KMS-11 (cell line): Measurements from ENCODE around the gene HSDL1.

Experiments used
- H2AFZ ChIP-seq: fragments of 200-600 bp; sonication (generic); 2 replicates; pipeline ENCODE4 v1.6.1; 2016; ENCODE audit warnings: antibody characterized with exemption, mixed run types, low read depth
- H3K27ac ChIP-seq: fragments of 200-600 bp; sonication (generic); 2 replicates; pipeline ENCODE4 v1.6.1; 2016; ENCODE audit warnings: mild to moderate bottlenecking, mixed run types
- H3K27me3 ChIP-seq: fragments of 200-600 bp; sonication (generic); 2 replicates; pipeline ENCODE4 v1.6.1; 2017; ENCODE audit warnings: mild to moderate bottlenecking, low read depth, mixed run types, moderate library complexity; ENCODE audit not compliant: insufficient read depth
- H3K36me3 ChIP-seq: fragments of 200-600 bp; sonication (generic); 2 replicates; pipeline ENCODE4 v1.6.1; 2017; ENCODE audit warnings: mild to moderate bottlenecking, mixed run types; ENCODE audit not compliant: insufficient read depth
- H3K4me1 ChIP-seq: fragments of 200-600 bp; sonication (generic); 2 replicates; pipeline ENCODE4 v1.6.1; 2016; ENCODE audit warnings: mild to moderate bottlenecking, low read depth, mixed run types; ENCODE audit not compliant: poor library complexity, severe bottlenecking
- H3K4me2 ChIP-seq: fragments of 200-600 bp; sonication (generic); 2 replicates; pipeline ENCODE4 v1.7.0; 2016; ENCODE audit warnings: mild to moderate bottlenecking, mixed run types
- H3K4me3 ChIP-seq: fragments of 200-600 bp; sonication (generic); IDR thresholded peaks from 2 replicates; pipeline ENCODE4 v1.6.1; 2017; ENCODE audit warnings: low read depth, low read length, mixed read lengths; ENCODE audit not compliant: insufficient read depth
- H3K79me2 ChIP-seq: fragments of 200-600 bp; sonication (generic); 2 replicates; pipeline ENCODE4 v1.6.1; 2016; ENCODE audit warnings: low read depth, mixed run types; ENCODE audit not compliant: insufficient read depth
- H3K9ac ChIP-seq: fragments of 200-600 bp; sonication (generic); 2 replicates; pipeline ENCODE4 v1.6.1; 2016; ENCODE audit warnings: mild to moderate bottlenecking, mixed run types
- H4K20me1 ChIP-seq: fragments of 200-600 bp; sonication (generic); 2 replicates; pipeline ENCODE4 v1.6.1; 2016; ENCODE audit warnings: mild to moderate bottlenecking, mixed run types; ENCODE audit not compliant: insufficient read depth
- TF ChIP-seq, protein P1 (sequence below): fragments of 200-600 bp; sonication (generic); conservative IDR thresholded peaks from 2 replicates; pipeline ENCODE4 v1.6.1; 2017; ENCODE audit warnings: low read depth, mild to moderate bottlenecking, antibody characterized with exemption, low read length, moderate library complexity, mixed read lengths

HSDL1 gene

DNA sequence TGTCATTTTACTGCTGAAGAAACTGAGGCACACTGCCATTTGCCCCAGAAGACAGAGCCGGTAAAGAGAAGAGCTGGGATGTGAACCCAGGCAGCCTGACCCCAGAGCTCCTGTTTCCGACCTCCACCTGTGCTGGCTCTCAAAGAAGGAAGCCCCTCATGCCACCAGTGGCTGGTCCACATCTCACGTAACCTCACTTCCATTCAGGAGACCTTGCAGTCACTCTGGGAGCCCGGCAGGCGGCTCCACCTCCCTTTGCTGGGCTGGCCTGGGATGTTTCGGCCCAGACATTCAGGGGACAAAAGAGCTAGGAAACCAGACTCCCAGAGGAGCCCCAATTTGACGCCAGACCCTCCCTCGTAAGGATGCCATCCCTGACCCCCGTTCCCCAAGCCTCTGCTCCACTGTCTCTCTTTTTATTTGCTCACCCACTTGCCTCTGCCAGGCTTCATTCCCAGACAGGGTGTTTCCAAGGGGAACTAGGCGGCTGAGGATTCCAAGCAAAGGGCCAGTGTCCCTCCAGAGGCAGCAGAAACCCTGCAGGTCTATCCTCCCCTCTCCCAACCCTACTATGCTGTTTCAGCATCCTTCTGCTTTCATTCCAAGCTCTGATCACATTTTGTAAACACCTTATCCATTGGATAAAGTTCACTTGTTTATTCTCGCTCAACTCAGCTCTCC, 39.1 kb upstream of the HSDL1 start:
- no peak overlapping the region for H3K27ac ChIP-seq
- H3K27me3 ChIP-seq = no peaks in the 10 kb centered on the region; the same call in 1 of the 2 replicates
- no peak overlapping the region for H3K4me3 ChIP-seq
- H3K4me1 ChIP-seq = peaks cover 8% of the 10 kb centered on the region
- peaks cover 19% of the 10 kb centered on the region for H3K79me2 ChIP-seq
- TF ChIP-seq, protein P1, sequence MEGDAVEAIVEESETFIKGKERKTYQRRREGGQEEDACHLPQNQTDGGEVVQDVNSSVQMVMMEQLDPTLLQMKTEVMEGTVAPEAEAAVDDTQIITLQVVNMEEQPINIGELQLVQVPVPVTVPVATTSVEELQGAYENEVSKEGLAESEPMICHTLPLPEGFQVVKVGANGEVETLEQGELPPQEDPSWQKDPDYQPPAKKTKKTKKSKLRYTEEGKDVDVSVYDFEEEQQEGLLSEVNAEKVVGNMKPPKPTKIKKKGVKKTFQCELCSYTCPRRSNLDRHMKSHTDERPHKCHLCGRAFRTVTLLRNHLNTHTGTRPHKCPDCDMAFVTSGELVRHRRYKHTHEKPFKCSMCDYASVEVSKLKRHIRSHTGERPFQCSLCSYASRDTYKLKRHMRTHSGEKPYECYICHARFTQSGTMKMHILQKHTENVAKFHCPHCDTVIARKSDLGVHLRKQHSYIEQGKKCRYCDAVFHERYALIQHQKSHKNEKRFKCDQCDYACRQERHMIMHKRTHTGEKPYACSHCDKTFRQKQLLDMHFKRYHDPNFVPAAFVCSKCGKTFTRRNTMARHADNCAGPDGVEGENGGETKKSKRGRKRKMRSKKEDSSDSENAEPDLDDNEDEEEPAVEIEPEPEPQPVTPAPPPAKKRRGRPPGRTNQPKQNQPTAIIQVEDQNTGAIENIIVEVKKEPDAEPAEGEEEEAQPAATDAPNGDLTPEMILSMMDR = no peak
- no peaks in the 10 kb centered on the region for H3K36me3 ChIP-seq
- no peak overlapping the region for H3K9ac ChIP-seq
- no peak overlapping the region for H3K4me2 ChIP-seq
- H2AFZ ChIP-seq = no peak overlapping the region
- H4K20me1 ChIP-seq = no peaks in the 10 kb centered on the region

DNA sequence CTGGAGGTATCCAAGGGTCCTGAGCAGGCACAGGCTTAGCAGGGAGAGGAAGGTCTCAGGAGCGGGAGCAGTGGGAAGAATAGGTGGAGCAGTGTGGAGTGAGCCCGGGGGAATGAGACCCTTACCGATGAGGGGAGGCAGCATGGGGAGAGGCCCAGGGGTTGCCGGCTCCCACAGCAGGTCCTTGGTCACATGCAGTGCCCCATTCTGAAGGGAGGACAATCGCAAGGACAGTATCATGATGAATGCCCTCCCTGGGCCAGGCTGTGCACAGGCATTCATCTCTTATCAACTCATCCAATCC, 38.5 kb upstream of the HSDL1 start:
- no peak overlapping the region for H3K27ac ChIP-seq
- peaks cover 8% of the 10 kb centered on the region for H3K4me1 ChIP-seq
- no peak overlapping the region for H2AFZ ChIP-seq
- no peak overlapping the region for H3K9ac ChIP-seq
- H3K4me2 ChIP-seq = no peak overlapping the region
- no peaks in the 10 kb centered on the region for H4K20me1 ChIP-seq
- H3K4me3 ChIP-seq = no peak overlapping the region
- no peaks in the 10 kb centered on the region for H3K36me3 ChIP-seq
- H3K79me2 ChIP-seq = peaks cover 19% of the 10 kb centered on the region
- no peaks in the 10 kb centered on the region for H3K27me3 ChIP-seq
- TF ChIP-seq, protein P1 = no peak

DNA sequence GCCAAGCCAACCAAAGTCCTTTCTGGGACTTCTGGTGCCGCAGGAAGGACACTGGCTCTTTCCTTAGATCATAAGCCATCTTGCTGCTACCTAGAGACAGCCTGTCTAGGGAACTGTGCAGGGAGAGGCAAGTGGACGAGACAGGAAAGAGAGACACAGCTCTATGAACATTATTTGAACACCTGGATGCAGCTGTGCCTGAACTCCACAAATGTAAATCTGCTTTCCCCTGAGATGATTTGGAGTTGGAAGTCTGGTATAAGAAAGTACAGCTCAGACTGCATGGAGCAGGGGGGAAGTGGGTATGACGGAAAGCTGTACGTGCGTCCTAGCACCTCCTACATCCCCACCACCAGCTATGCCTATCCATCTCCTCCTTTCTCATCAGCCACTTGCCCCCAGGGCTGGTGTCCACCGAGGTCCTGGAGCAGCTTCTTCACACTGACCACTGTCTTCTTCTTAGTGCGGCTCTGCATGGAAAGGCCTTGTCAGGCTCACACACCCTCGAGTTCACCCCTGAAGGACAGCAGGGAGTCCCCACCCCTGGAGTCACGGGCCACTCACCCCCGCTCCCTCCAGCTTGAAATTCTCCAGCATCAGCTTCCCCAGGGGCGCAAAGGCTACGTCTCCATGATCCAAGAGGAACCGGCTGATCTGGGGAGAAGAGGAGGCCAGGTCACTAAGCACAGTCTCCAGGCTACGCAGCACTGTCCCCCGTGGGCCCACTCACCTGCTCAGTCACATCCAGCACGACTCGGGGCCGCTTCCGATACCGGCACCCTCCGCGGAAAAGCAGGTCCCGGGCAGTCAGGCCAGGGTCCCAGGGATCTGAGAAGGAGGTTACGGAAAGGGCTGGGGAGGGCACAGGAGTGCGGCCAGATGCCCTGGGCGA, 37.9 kb upstream of the HSDL1 start:
- TF ChIP-seq, protein P1 = no peak
- peaks cover 8% of the 10 kb centered on the region for H3K4me1 ChIP-seq
- H3K9ac ChIP-seq = no peak overlapping the region
- H3K4me2 ChIP-seq = no peak overlapping the region
- no peak overlapping the region for H3K27ac ChIP-seq
- no peaks in the 10 kb centered on the region for H3K27me3 ChIP-seq
- no peak overlapping the region for H2AFZ ChIP-seq
- H3K36me3 ChIP-seq = no peaks in the 10 kb centered on the region
- H3K79me2 ChIP-seq = peaks cover 19% of the 10 kb centered on the region
- no peak overlapping the region for H3K4me3 ChIP-seq
- no peaks in the 10 kb centered on the region for H4K20me1 ChIP-seq

DNA sequence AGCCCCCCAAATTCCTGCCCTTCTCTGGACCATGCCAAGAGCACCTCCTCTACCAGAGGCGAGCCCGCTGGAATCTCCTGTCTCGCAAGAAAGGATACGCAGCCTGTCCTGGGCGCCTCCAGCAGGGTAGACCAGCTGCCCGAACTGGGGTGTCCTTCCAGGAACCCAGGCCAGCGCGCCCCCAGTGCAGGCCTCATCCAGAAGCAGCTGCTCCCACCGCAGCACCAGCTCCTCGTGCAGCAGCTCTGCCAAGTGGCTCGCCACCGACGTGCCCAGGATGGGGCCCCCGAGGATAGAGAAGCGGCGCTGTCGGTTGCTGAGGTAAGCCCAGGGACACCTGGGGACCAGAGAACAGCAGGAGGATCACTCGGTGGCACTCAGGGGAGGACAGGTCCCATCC, 37.1 kb upstream of the HSDL1 start:
- Histone ChIP-seq H4K20me1 (no peaks in the 10 kb centered on the region), H2AFZ (no peak overlapping the region), H3K4me2 (no peak overlapping the region), H3K36me3 (no peaks in the 10 kb centered on the region), H3K9ac (no peak overlapping the region), H3K27ac (no peak overlapping the region), H3K79me2 (peaks cover 19% of the 10 kb centered on the region), H3K4me1 (peaks cover 7% of the 10 kb centered on the region), H3K27me3 (no peaks in the 10 kb centered on the region), H3K4me3 (no peak overlapping the region)
- TF ChIP-seq, protein P1 = no peak
